Measurements from ENCODE around the gene CAPN9. TPM values are rescaled to one million over a fixed set of nuclear protein-coding genes. Genes with fewer than 3 reads are reported as not detected.

CAPN9 gene
- total and polyA plus RNA-seq, 2 donors (not counting 3 experiments of a cell fraction or from before 2014, with no cell fraction given), result not detected

DNA sequence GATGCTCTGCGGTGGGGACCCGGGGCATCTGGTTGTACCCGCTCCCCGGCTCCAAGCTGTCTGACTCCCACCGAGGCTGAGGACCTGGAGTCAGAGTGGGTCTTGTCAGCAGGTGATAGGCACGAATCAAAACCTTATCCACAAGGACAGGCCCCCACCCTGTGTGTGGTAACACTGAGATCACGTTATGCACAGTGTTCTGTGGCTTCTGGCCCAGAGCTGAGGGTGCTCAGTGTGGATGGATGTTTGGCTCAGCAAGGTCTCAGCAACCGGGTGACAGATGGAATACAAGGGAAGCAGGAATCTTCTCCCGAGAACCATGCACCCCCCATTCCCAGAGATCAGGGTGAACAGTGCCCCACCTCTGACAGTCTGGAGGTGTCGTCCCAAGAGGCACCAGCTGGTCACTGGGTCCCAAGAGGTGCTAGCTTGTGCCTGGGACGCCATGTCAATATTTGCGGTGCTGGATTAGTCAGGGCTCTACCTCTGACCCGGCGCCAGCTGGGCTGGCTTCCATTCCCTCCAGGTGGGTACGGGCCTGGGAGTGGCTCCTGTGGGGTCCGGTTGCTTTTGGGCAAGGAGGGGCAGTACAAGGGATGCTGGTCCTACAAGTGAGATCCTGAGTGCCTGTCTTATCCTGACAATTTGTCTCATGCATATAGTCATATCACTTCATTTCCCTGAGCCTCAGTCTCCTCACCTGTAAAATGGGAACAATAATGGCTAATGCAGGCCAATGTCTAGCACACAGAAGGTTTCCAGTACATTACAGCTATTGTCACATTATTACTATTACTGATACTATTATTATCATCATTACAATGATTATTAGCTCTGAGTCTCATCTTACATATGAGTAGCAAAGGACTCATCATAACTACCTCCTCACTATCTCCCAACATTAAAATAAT is 957 bp downstream of the CAPN9 start:
- POLR2A ChIA-PET, result no interaction called here
- Histone ChIP-seq H3K27ac (ENCODE audit: insufficient read depth, low read depth, low read length) (no peak overlapping the region), H3K79me2 (ENCODE audit: control insufficient read depth, insufficient read depth, low read length) (no peaks in the 10 kb centered on the region), H3K4me3 (replicated peaks in 1 of 3; ENCODE audit: insufficient read depth in 1 of 3, low read depth in 1 of 3, low read length in 3 of 3) (no peak overlapping the region), H4K20me1 (replicated peaks; ENCODE audit: control insufficient read depth, extremely low read depth, insufficient read depth, low read length) (no peaks in the 10 kb centered on the region), H3K36me3 (ENCODE audit: control insufficient read depth in 2 of 2, extremely low read depth in 1 of 2, insufficient read depth in 2 of 2, low read length in 2 of 2) (no peaks in the 10 kb centered on the region), H3K9ac (replicated peaks; ENCODE audit: extremely low read depth, insufficient read depth, low read length) (no peak overlapping the region), H3K9me1 (replicated peaks; ENCODE audit: control insufficient read depth, extremely low read depth, insufficient read depth, low read length) (no peaks in the 10 kb centered on the region), H3K9me3 (replicated peaks; ENCODE audit: control insufficient read depth, insufficient read depth, low read length) (no peaks in the 10 kb centered on the region), H3K4me2 (ENCODE audit: insufficient read depth, low read length) (no peak overlapping the region), H2AFZ (ENCODE audit: low read depth, low read length) (no peak overlapping the region), H3K27me3 (ENCODE audit: control insufficient read depth in 2 of 2, insufficient read depth in 2 of 2, low read length in 2 of 2) (no peaks in the 10 kb centered on the region), H3K4me1 (ENCODE audit: control insufficient read depth, extremely low read depth, insufficient read depth, low read length) (no peaks in the 10 kb centered on the region)
- FAIRE-seq (no peak), DNase-seq (ENCODE audit: low read depth, low spot score) (no peak)
- intact Hi-C loops (cut with micrococcal nuclease) (no loop called here), dilution Hi-C loops (cut with MboI; ENCODE audit: extremely low pct_ligation_motif_present, low sequenced_read_pairs) (no loop called here)
- BruUV-seq (replicated peaks), result no TSS peak
- no peak for TF ChIP-seq JUN (IDR thresholded peaks at IDR 0.05; ENCODE audit: borderline replicate concordance, insufficient read depth, insufficient read length, low read depth)
- TF ChIP-seq MYC (IDR thresholded peaks at IDR 0.05; ENCODE audit: low read depth, low read length), result no peak
- TF ChIP-seq, protein P1, sequence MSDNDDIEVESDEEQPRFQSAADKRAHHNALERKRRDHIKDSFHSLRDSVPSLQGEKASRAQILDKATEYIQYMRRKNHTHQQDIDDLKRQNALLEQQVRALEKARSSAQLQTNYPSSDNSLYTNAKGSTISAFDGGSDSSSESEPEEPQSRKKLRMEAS (IDR thresholded peaks at IDR 0.05; ENCODE audit: insufficient read depth, insufficient read length), result no peak
- no peak for TF ChIP-seq EZH2 (IDR thresholded peaks at IDR 0.05; ENCODE audit: borderline replicate concordance, low read depth, low read length, severe bottlenecking)
- TF ChIP-seq POLR2A (IDR thresholded peaks at IDR 0.05; ENCODE audit: low read depth, low read length), result no peak
- CTCF ChIA-PET, result no interaction called here

DNA sequence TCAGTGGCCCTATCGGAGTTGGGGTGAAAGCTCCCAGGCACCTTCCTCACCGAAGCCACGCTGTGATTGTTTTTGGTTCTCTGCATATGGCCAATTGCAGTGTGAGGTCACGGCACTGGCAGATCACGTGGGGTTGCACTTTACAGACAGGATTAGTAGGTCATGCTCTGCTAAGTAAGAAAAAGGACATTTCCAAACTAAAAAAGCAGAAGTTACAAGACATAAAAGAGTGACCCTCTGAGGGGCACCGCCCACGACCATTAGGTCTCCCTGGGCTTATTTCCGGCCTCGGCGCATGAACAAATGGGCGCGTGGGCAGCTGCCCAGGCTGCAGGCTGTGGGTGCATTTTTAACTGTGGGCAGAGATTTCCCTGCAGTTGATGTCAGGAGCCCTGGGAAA is 2.0 kb downstream of the CAPN9 start:
- no TSS peak for BruUV-seq (replicated peaks)
- Histone ChIP-seq H3K9me3 (replicated peaks; ENCODE audit: control insufficient read depth, insufficient read depth, low read length) (no peaks in the 10 kb centered on the region), H3K36me3 (ENCODE audit: control insufficient read depth in 2 of 2, extremely low read depth in 1 of 2, insufficient read depth in 2 of 2, low read length in 2 of 2) (no peaks in the 10 kb centered on the region), H3K9ac (replicated peaks; ENCODE audit: extremely low read depth, insufficient read depth, low read length) (no peak overlapping the region), H3K4me3 (replicated peaks in 1 of 3; ENCODE audit: insufficient read depth in 1 of 3, low read depth in 1 of 3, low read length in 3 of 3) (no peak overlapping the region), H3K4me2 (ENCODE audit: insufficient read depth, low read length) (no peak overlapping the region), H3K27me3 (ENCODE audit: control insufficient read depth in 2 of 2, insufficient read depth in 2 of 2, low read length in 2 of 2) (no peaks in the 10 kb centered on the region), H3K4me1 (ENCODE audit: control insufficient read depth, extremely low read depth, insufficient read depth, low read length) (no peaks in the 10 kb centered on the region), H3K27ac (ENCODE audit: insufficient read depth, low read depth, low read length) (no peak overlapping the region), H3K9me1 (replicated peaks; ENCODE audit: control insufficient read depth, extremely low read depth, insufficient read depth, low read length) (no peaks in the 10 kb centered on the region), H4K20me1 (replicated peaks; ENCODE audit: control insufficient read depth, extremely low read depth, insufficient read depth, low read length) (no peaks in the 10 kb centered on the region), H2AFZ (ENCODE audit: low read depth, low read length) (no peak overlapping the region), H3K79me2 (ENCODE audit: control insufficient read depth, insufficient read depth, low read length) (no peaks in the 10 kb centered on the region)
- intact Hi-C loops (cut with micrococcal nuclease), result no loop called here
- CTCF ChIA-PET, result no interaction called here
- POLR2A ChIA-PET, result no interaction called here
- FAIRE-seq (no peak), DNase-seq (ENCODE audit: low read depth, low spot score) (no peak)
- dilution Hi-C loops (cut with MboI; ENCODE audit: extremely low pct_ligation_motif_present, low sequenced_read_pairs), result no loop called here
- no peak for TF ChIP-seq FOS (IDR thresholded peaks at IDR 0.05; ENCODE audit: borderline replicate concordance, insufficient read depth, low read length)
- no peak for TF ChIP-seq MYC (IDR thresholded peaks at IDR 0.05; ENCODE audit: low read depth, low read length)
- TF ChIP-seq POLR2AphosphoS5 (IDR thresholded peaks at IDR 0.05; ENCODE audit: insufficient read depth, low read depth, low read length), result no peak
- TF ChIP-seq, protein P1 (IDR thresholded peaks at IDR 0.05; ENCODE audit: insufficient read depth, insufficient read length), result no peak
- TF ChIP-seq GATA2 (IDR thresholded peaks at IDR 0.05; ENCODE audit: insufficient read depth, insufficient read length, low read depth, low read length), result no peak
- no peak for TF ChIP-seq POLR2A (IDR thresholded peaks at IDR 0.05; ENCODE audit: low read depth, low read length)
- no peak for TF ChIP-seq JUN (IDR thresholded peaks at IDR 0.05; ENCODE audit: borderline replicate concordance, insufficient read depth, insufficient read length, low read depth)
- TF ChIP-seq EZH2 (IDR thresholded peaks at IDR 0.05; ENCODE audit: borderline replicate concordance, low read depth, low read length, severe bottlenecking), result no peak
- TF ChIP-seq, protein P2, sequence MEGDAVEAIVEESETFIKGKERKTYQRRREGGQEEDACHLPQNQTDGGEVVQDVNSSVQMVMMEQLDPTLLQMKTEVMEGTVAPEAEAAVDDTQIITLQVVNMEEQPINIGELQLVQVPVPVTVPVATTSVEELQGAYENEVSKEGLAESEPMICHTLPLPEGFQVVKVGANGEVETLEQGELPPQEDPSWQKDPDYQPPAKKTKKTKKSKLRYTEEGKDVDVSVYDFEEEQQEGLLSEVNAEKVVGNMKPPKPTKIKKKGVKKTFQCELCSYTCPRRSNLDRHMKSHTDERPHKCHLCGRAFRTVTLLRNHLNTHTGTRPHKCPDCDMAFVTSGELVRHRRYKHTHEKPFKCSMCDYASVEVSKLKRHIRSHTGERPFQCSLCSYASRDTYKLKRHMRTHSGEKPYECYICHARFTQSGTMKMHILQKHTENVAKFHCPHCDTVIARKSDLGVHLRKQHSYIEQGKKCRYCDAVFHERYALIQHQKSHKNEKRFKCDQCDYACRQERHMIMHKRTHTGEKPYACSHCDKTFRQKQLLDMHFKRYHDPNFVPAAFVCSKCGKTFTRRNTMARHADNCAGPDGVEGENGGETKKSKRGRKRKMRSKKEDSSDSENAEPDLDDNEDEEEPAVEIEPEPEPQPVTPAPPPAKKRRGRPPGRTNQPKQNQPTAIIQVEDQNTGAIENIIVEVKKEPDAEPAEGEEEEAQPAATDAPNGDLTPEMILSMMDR (IDR thresholded peaks at IDR 0.05; ENCODE audit: extremely low read depth in 1 of 2, insufficient read depth in 1 of 2, low read depth in 1 of 2, low read length in 2 of 2), result no peak
